Cerebellar nuclear complex (tissue), 1 donor: ENCODE results near the gene GRIP1.
"Not testable (repeated sequence)": the region's sequence is repeated elsewhere in the genome, so short reads cannot be mapped to it uniquely, and the experiment has no call there.

Experiments
- DNase-seq, 2 experiments: peaks; one replicate each; lab custom pipeline; 2025; lab: John Stamatoyannopoulos, UW

GRIP1 gene

GRCh38 chr12:66531766-66532165 is 147.1 kb downstream of the GRIP1 start:
- DNase-seq: no peak

GRCh38 chr12:66529934-66530333 is 148.9 kb downstream of the GRIP1 start:
- no peak for DNase-seq

- no peak for DNase-seq
Measured at GRCh38 chr12:66516561-66516960, 162.3 kb downstream of the GRIP1 start.

GRCh38 chr12:66516133-66516532 is 162.7 kb downstream of the GRIP1 start:
- DNase-seq: no peak

- no peak for DNase-seq
Measured at GRCh38 chr12:66514581-66514980, 164.3 kb downstream of the GRIP1 start.

GRCh38 chr12:66508025-66508424 is 170.9 kb downstream of the GRIP1 start:
- no peak for DNase-seq

- DNase-seq: no peak
Measured at GRCh38 chr12:66503746-66504145, 175.1 kb downstream of the GRIP1 start.

- DNase-seq: no peak
Measured at GRCh38 chr12:66502911-66503310, 176.0 kb downstream of the GRIP1 start.

- no peak for DNase-seq
Measured at GRCh38 chr12:66500841-66501240, 178.0 kb downstream of the GRIP1 start.

GRCh38 chr12:66500091-66500490 is 178.8 kb downstream of the GRIP1 start:
- DNase-seq: no peak

- DNase-seq: no peak
Measured at GRCh38 chr12:66499000-66499399, 179.9 kb downstream of the GRIP1 start.

GRCh38 chr12:66498059-66498458 is 180.8 kb downstream of the GRIP1 start:
- DNase-seq: not testable (repeated sequence)

GRCh38 chr12:66497008-66497897 is 181.6 kb downstream of the GRIP1 start:
- no peak for DNase-seq

- DNase-seq: no peak
Measured at GRCh38 chr12:66496595-66496994, 182.3 kb downstream of the GRIP1 start.

GRCh38 chr12:66495709-66496108 is 183.2 kb downstream of the GRIP1 start:
- DNase-seq: no peak

- no peak for DNase-seq
Measured at GRCh38 chr12:66493819-66494218, 185.1 kb downstream of the GRIP1 start.

GRCh38 chr12:66491853-66492252 is 187.0 kb downstream of the GRIP1 start:
- DNase-seq: no peak

GRCh38 chr12:66482351-66483203 is 196.3 kb downstream of the GRIP1 start:
- no peak for DNase-seq

GRCh38 chr12:66467932-66468331 is 210.9 kb downstream of the GRIP1 start:
- no peak for DNase-seq

GRCh38 chr12:66461331-66461730 is 217.5 kb downstream of the GRIP1 start:
- DNase-seq: no peak

- DNase-seq: no peak
Measured at GRCh38 chr12:66459944-66460482, 218.9 kb downstream of the GRIP1 start.

- DNase-seq: no peak
Measured at GRCh38 chr12:66456612-66457011, 222.3 kb downstream of the GRIP1 start.

GRCh38 chr12:66453844-66454243 is 225.0 kb downstream of the GRIP1 start:
- DNase-seq: no peak
